H1 (cell line): ENCODE data around the gene VPS13C. TPM values are rescaled to one million over a fixed set of nuclear protein-coding genes. Genes with fewer than 3 reads are reported as not detected.

Experiments used
- CTCF ChIA-PET: fragments of 300-600 bp; sonication (Branson Sonifier 250); formaldehyde crosslinking; loops from one replicate; lab custom pipeline; 2021; ENCODE audit not compliant: partially characterized antibody; lab: Charles Lee
- POLR2A ChIA-PET: fragments of 300-600 bp; sonication (Branson Sonifier 250); formaldehyde crosslinking; loops from one replicate; lab custom pipeline; 2021; ENCODE audit warnings: inconsistent platforms; ENCODE audit not compliant: partially characterized antibody; lab: Charles Lee
- DNase-seq, 2 experiments: peaks; one replicate each; pipeline versions ENCODE4 v3.0.0 to v3.0.0-alpha.2; 2010 to 2022; ENCODE audit warnings: low spot score in 2 of 2, low read depth in 1 of 2, mixed read lengths in 1 of 2
- FAIRE-seq: peaks from 2 replicates; lab custom pipeline; 2011; peaks lifted over from hg19 to GRCh38; lab: Jason Lieb, UNC
- H2AFZ ChIP-seq: 2 replicates; pipeline ENCODE4 v1.8.1; 2012; ENCODE audit warnings: low read length, inconsistent platforms
- H2AK5ac ChIP-seq: 2 replicates; pipeline ENCODE4 v1.6.1; 2013; ENCODE audit warnings: low read depth, low read length
- H2BK120ac ChIP-seq: replicated peaks from 2 replicates; pipeline ENCODE3; 2013; ENCODE audit warnings: low read depth, low read length, inconsistent platforms
- H2BK12ac ChIP-seq: 2 replicates; pipeline ENCODE4 v1.6.1; 2013; ENCODE audit warnings: low read depth, low read length
- H2BK15ac ChIP-seq: 2 replicates; pipeline ENCODE4 v1.6.1; 2013; ENCODE audit warnings: low read length
- H2BK20ac ChIP-seq: 2 replicates; pipeline ENCODE4 v1.6.1; 2013; ENCODE audit warnings: low read length
- H2BK5ac ChIP-seq: 2 replicates; pipeline ENCODE4 v1.6.1; 2013; ENCODE audit warnings: low read depth, low read length
- H3K14ac ChIP-seq: 2 replicates; pipeline ENCODE4 v1.6.1; 2013; ENCODE audit warnings: inconsistent platforms; ENCODE audit not compliant: insufficient read length
- H3K18ac ChIP-seq: 2 replicates; pipeline ENCODE4 v1.6.1; 2013; ENCODE audit warnings: low read length; ENCODE audit errors: extremely low read depth
- H3K23ac ChIP-seq: 2 replicates; pipeline ENCODE4 v1.6.1; 2013; ENCODE audit warnings: inconsistent platforms; ENCODE audit not compliant: insufficient read length
- H3K23me2 ChIP-seq: 2 replicates; pipeline ENCODE4 v1.6.1; 2013; ENCODE audit warnings: low read depth, low read length
- H3K27ac ChIP-seq: 2 replicates; pipeline ENCODE4 v1.6.1; 2011; ENCODE audit warnings: low read depth, low read length, inconsistent platforms
- H3K27me3 ChIP-seq, 4 experiments: replicated peaks in 1 of 4; 1 replicate in 1 of 4; 2 replicates in 3 of 4; pipeline versions ENCODE4 v1.6.1 to v1.8.1; 2011 to 2013; ENCODE audit warnings: low read length in 3 of 4, mild to moderate bottlenecking in 3 of 4, inconsistent platforms in 2 of 4, mixed read lengths in 2 of 4, moderate library complexity in 1 of 4; ENCODE audit not compliant: control insufficient read depth in 3 of 4, insufficient read depth in 3 of 4; ENCODE audit errors: extremely low read depth in 1 of 4
- H3K36me3 ChIP-seq, 4 experiments: 2 replicates each; pipeline versions ENCODE4 v1.6.1 to v1.8.1; 2011 to 2013; ENCODE audit warnings: mild to moderate bottlenecking in 4 of 4, low read length in 3 of 4, moderate library complexity in 2 of 4, control low read depth in 1 of 4, inconsistent platforms in 1 of 4; ENCODE audit not compliant: insufficient read depth in 4 of 4, control insufficient read depth in 2 of 4
- H3K4ac ChIP-seq: replicated peaks from 2 replicates; pipeline ENCODE3; 2013; ENCODE audit warnings: low read length, low read depth, mixed read lengths, inconsistent platforms; ENCODE audit not compliant: insufficient read length
- H3K4me1 ChIP-seq, 4 experiments: replicated peaks in 1 of 4; 1 replicate in 1 of 4; 2 replicates in 3 of 4; pipeline versions ENCODE4 v1.6.1 to v1.8.1; 2011 to 2013; ENCODE audit warnings: low read length in 3 of 4, inconsistent platforms in 2 of 4, mixed read lengths in 1 of 4; ENCODE audit not compliant: insufficient read depth in 4 of 4, control insufficient read depth in 3 of 4
- H3K4me2 ChIP-seq, 2 experiments: 2 replicates each; pipeline versions ENCODE4 v1.6.1 to v1.8.1; 2011 to 2013; ENCODE audit warnings: low read depth in 2 of 2, low read length in 2 of 2, control low read depth in 1 of 2, inconsistent platforms in 1 of 2, mild to moderate bottlenecking in 1 of 2; ENCODE audit not compliant: insufficient read depth in 1 of 2
- H3K4me3 ChIP-seq, 4 experiments: fragments of 200-600, 300-600 bp in 1 of 4; sonication (generic), shearing (Covaris generic), sonication (Bioruptor Twin) in 1 of 4; 2 replicates each; pipeline versions ENCODE4 v1.5.1 to v1.8.1; 2011 to 2016; ENCODE audit warnings: low read length in 4 of 4, low read depth in 3 of 4, control low read depth in 2 of 4, inconsistent platforms in 2 of 4, mild to moderate bottlenecking in 2 of 4, mixed read lengths in 1 of 4, moderate library complexity in 1 of 4; ENCODE audit not compliant: insufficient read depth in 2 of 4; ENCODE audit errors: extremely low read depth in 1 of 4
- H3K56ac ChIP-seq: replicated peaks from 2 replicates; pipeline ENCODE3; 2013; ENCODE audit warnings: low read depth, mild to moderate bottlenecking, mixed read lengths, low read length, inconsistent platforms; ENCODE audit not compliant: insufficient read length
- H3K79me1 ChIP-seq: 2 replicates; pipeline ENCODE4 v1.6.1; 2013; ENCODE audit warnings: low read depth, low read length, control low read depth
- H3K79me2 ChIP-seq, 2 experiments: 2 replicates each; pipeline versions ENCODE4 v1.6.1 to v1.8.1; 2012 to 2013; ENCODE audit warnings: low read length in 2 of 2, mild to moderate bottlenecking in 2 of 2, inconsistent platforms in 1 of 2; ENCODE audit not compliant: insufficient read depth in 2 of 2, control insufficient read depth in 1 of 2
- H3K9ac ChIP-seq, 4 experiments: replicated peaks in 1 of 4; 1 replicate in 1 of 4; 2 replicates in 3 of 4; pipeline versions ENCODE4 v1.6.1 to v1.8.1; 2011 to 2013; ENCODE audit warnings: low read depth in 3 of 4, low read length in 3 of 4, control low read depth in 2 of 4, mild to moderate bottlenecking in 2 of 4, moderate library complexity in 2 of 4, inconsistent platforms in 1 of 4; ENCODE audit errors: extremely low read depth in 1 of 4
- H3K9me3 ChIP-seq, 2 experiments: 2 replicates each; pipeline versions ENCODE4 v1.6.1 to v1.8.1; 2012 to 2013; ENCODE audit warnings: mild to moderate bottlenecking in 2 of 2, moderate library complexity in 2 of 2, control low read depth in 1 of 2, inconsistent platforms in 1 of 2, low read depth in 1 of 2, low read length in 1 of 2, mixed read lengths in 1 of 2; ENCODE audit not compliant: insufficient read depth in 2 of 2
- H4K20me1 ChIP-seq, 2 experiments: replicated peaks in 1 of 2; 2 replicates each; pipeline versions ENCODE3 to v1.8.1; 2011 to 2013; ENCODE audit warnings: inconsistent platforms in 2 of 2, low read length in 2 of 2, mild to moderate bottlenecking in 1 of 2; ENCODE audit not compliant: insufficient read depth in 2 of 2, control insufficient read depth in 1 of 2
- H4K5ac ChIP-seq: 2 replicates; pipeline ENCODE4 v1.6.1; 2013; ENCODE audit warnings: low read length, low read depth, mixed read lengths, inconsistent platforms; ENCODE audit not compliant: insufficient read length
- H4K8ac ChIP-seq: 2 replicates; pipeline ENCODE4 v1.8.0; 2013; ENCODE audit warnings: mild to moderate bottlenecking, moderate library complexity, low read length, inconsistent platforms; ENCODE audit not compliant: insufficient read depth; ENCODE audit errors: extremely low read depth
- H4K91ac ChIP-seq: replicated peaks from 2 replicates; pipeline ENCODE3; 2013; ENCODE audit warnings: low read length, mixed read lengths, inconsistent platforms; ENCODE audit not compliant: insufficient read length
- CBX8 ChIP-seq: fragments of 300-800, 300-1000 bp; sonication (generic); IDR thresholded peaks from 2 replicates; pipeline ENCODE4 v1.7.1; 2016; ENCODE audit warnings: low read depth, low read length, borderline replicate concordance
- HDAC2 ChIP-seq, 2 experiments: fragments of 300-600 bp in 1 of 2; sonication (generic) in 1 of 2; IDR thresholded peaks; 2 replicates each; pipeline ENCODE4 v1.6.1; 2011 to 2012; ENCODE audit warnings: low read depth in 2 of 2, low read length in 2 of 2, mild to moderate bottlenecking in 2 of 2, moderate library complexity in 2 of 2, borderline replicate concordance in 1 of 2, inconsistent platforms in 1 of 2
- JUND ChIP-seq: IDR thresholded peaks from 2 replicates; pipeline ENCODE4 v1.6.1; 2011; ENCODE audit warnings: mild to moderate bottlenecking, improper control_type of control experiment, low read length
- KDM5A ChIP-seq: fragments of 200-600 bp; IDR thresholded peaks from 2 replicates; pipeline ENCODE4 v1.7.1; 2012; ENCODE audit warnings: mild to moderate bottlenecking, low read length, inconsistent platforms, mixed read lengths
- RBBP5 ChIP-seq: IDR thresholded peaks from 2 replicates; pipeline ENCODE4 v1.7.1; 2012; ENCODE audit warnings: low read depth, mild to moderate bottlenecking, inconsistent platforms, low read length, moderate library complexity, borderline replicate concordance
- RXRA ChIP-seq: IDR thresholded peaks from 2 replicates; pipeline ENCODE4 v1.6.1; 2011; ENCODE audit warnings: low read depth, mild to moderate bottlenecking, low read length, moderate library complexity; ENCODE audit not compliant: insufficient read depth
- SIRT6 ChIP-seq: IDR thresholded peaks from one replicate; pipeline ENCODE4 v1.7.1; 2012; ENCODE audit warnings: low read length, inconsistent platforms
- SIX5 ChIP-seq: IDR thresholded peaks from 2 replicates; pipeline ENCODE4 v1.6.1; 2011; ENCODE audit warnings: mild to moderate bottlenecking, low read depth, low read length
- YY1 ChIP-seq: IDR thresholded peaks from 2 replicates; pipeline ENCODE4 v1.6.1; 2011; ENCODE audit warnings: low read depth, mild to moderate bottlenecking, low read length
- WGBS, 2 experiments: shearing (Covaris generic) in 1 of 2; methylation state at CpG; one replicate each; pipeline versions ENCODE4 v1.1.6 to v1.1.7; 2013 to 2015; ENCODE audit warnings: low lambda C conversion rate in 2 of 2, mixed read lengths in 2 of 2, inconsistent platforms in 1 of 2, low coverage in 1 of 2, missing lambda C conversion rate in 1 of 2; ENCODE audit not compliant: insufficient replicate concordance in 2 of 2, insufficient coverage in 1 of 2, insufficient read length in 1 of 2; ENCODE audit errors: extremely low coverage in 1 of 2, missing lambda C conversion rate in 1 of 2; 5-methylcytosine and 5-hydroxymethylcytosine counted together
- polyA plus RNA-seq, 7 experiments: library from polyadenylated mRNA; depleted of rRNA in 3 of 7; stranded (reverse) in 5 of 7; unstranded in 2 of 7; fragments of >200 nt in 5 of 7; fragments of 200-250 nt in 2 of 7; gene quantifications; 1 replicate in 5 of 7; 2 replicates in 1 of 7; 4 replicates in 1 of 7; pipeline versions ENCODE4 v1.2.1 to v1.2.3, GENCODE V29; 2011 to 2013; ENCODE audit warnings: missing spikeins in 2 of 7, mixed read lengths in 2 of 7
- total RNA-seq: library from RNA; stranded (reverse); fragmentation: NEBNext Ultra II Directional; extraction: Animal tissue kit (Norgen Biotek cat#: 25700); gene quantifications from 2 replicates; pipeline ENCODE4 v1.2.1, GENCODE V29; 2021

VPS13C gene
- total and polyA plus RNA-seq, 2 of the 8 experiments (the other 6 are each of a cell fraction or from before 2014, with no cell fraction given) = 4.8 to 18.8 TPM

GRCh38 chr15:62088353-62088693 lies 28.1 kb upstream of the VPS13C start:
- 86% methylated on average over 1 of the region's 1 CpG; no CpG with 5 or more reads in 1 of the 2 experiments for WGBS, 2 experiments
- Histone ChIP-seq H3K23ac (no peak overlapping the region), H4K91ac (no peak overlapping the region), H3K4me2 (no peak overlapping the region), H2BK5ac (no peak overlapping the region), H2BK12ac (no peak overlapping the region), H3K14ac (no peak overlapping the region), H2BK20ac (no peak overlapping the region), H4K8ac (no peak overlapping the region), H3K4ac (no peak overlapping the region), H3K23me2 (no peaks in the 10 kb centered on the region), H3K9me3 (no peaks in the 10 kb centered on the region; a peak in 1 of 4 replicates), H3K79me2 (no peaks in the 10 kb centered on the region), H3K56ac (no peak overlapping the region), H2AFZ (0 out of 2 replicates have a peak overlapping the region, but pooled peaks have one; percentile 12), H4K5ac (no peak overlapping the region), H2BK15ac (no peak overlapping the region), H3K18ac (no peak overlapping the region), H2BK120ac (no peak overlapping the region), H3K27ac (no peak overlapping the region), H4K20me1 (no peaks in the 10 kb centered on the region), H3K4me3 (no peak overlapping the region), H3K4me1 (no peaks in the 10 kb centered on the region), H3K9ac (no peak overlapping the region), H3K36me3 (no peaks in the 10 kb centered on the region), H3K79me1 (no peaks in the 10 kb centered on the region), H2AK5ac (no peak overlapping the region), H3K27me3 (no peaks in the 10 kb centered on the region)
- no peak for DNase-seq
- CTCF ChIA-PET = interaction anchor here (1.2 to 1.5 kb wide), 2 partner anchors 17 to 220 kb away, joined by 4 to 5 read pairs; no protein-coding TSS in a partner anchor
- FAIRE-seq = no peak
- POLR2A ChIA-PET = interaction anchor here (1.1 kb wide), 1 partner anchor 10 kb away, joined by 3 read pairs; no protein-coding TSS in a partner anchor
- TF ChIP-seq CBX8 = no peak
- TF ChIP-seq HDAC2 (IDR thresholded peaks at IDR 0.05; ENCODE audit: borderline replicate concordance in 1 of 2, low read depth in 2 of 2, low read length in 2 of 2) = no peak
- no peak for TF ChIP-seq JUND
- no peak for TF ChIP-seq RXRA
- no peak for TF ChIP-seq YY1
- TF ChIP-seq SIX5 = no peak
- no peak for TF ChIP-seq SIRT6
- TF ChIP-seq RBBP5 = no peak
- no peak for TF ChIP-seq KDM5A
